Sciatic nerve (tissue), 2 donors: ENCODE measurements around the gene PTK7. TPM values are rescaled to one million over a fixed set of nuclear protein-coding genes. Genes with fewer than 3 reads are reported as not detected.

ENCODE experiments used
- ATAC-seq: fragments of 200-7000 bp; cut with Tn5 transposase; one replicate; pipeline ENCODE4 v1.9.1; 2020; ENCODE audit warnings: mild to moderate bottlenecking, moderate library complexity
- DNase-seq: peaks from one replicate; pipeline ENCODE4 v3.0.0-alpha.2; 2020; ENCODE audit warnings: low spot score
- intact Hi-C: fragments of 100-400 bp; cut with DNase I; formaldehyde crosslinking; loops from one replicate; pipeline ENCODE4 v1.14.2; 2022
- total RNA-seq: library from RNA; stranded (reverse); fragmentation: NEBNext Ultra II Directional; extraction: Animal tissue kit (Norgen Biotek cat#: 25700); gene quantifications from one replicate; pipeline ENCODE4 v1.2.1, GENCODE V29; 2021
- donor health status: DM: no; HTN: no; CAD: no.
- donor health status: DM: no; HTN: no; CAD: no.

The PTK7 gene
- total RNA-seq, 1 donor from 2014 or later = 11.0 TPM

GRCh38 chr6:43052842-43053544 lies 23.1 kb upstream of the PTK7 start:
- ATAC-seq (peak; percentile 31), DNase-seq (no peak)
- intact Hi-C loops = no loop called here

GRCh38 chr6:43053545-43054205 lies 22.4 kb upstream of the PTK7 start, which contains the start of gene CUL7:
Gene CUL7 (minus strand): TSS chr6:43053851. CDS start chr6:43052788, 1,063 bp downstream.
- peak; percentile 95 for DNase-seq
- intact Hi-C loops = no loop called here
- peak; percentile 95 for ATAC-seq

GRCh38 chr6:43054206-43054943 lies 21.7 kb upstream of the PTK7 start:
- ATAC-seq = peak; percentile 1
- intact Hi-C loops = no loop called here
- peak; percentile 67 for DNase-seq

- intact Hi-C loops = no loop called here
- DNase-seq (no peak), ATAC-seq (no peak)
Measured at GRCh38 chr6:43055966-43056365, 20.1 kb upstream of the PTK7 start.

GRCh38 chr6:43058531-43058930 lies 17.6 kb upstream of the PTK7 start:
- no peak for DNase-seq
- intact Hi-C loops = no loop called here
- no peak for ATAC-seq

- peak; percentile 98 for ATAC-seq
- intact Hi-C loops = no loop called here
- DNase-seq = peak; percentile 98
Measured at GRCh38 chr6:43059168-43060033, 16.7 kb upstream of the PTK7 start, which contains the start of the genes KLC4 and MRPL2. Gene KLC4 (plus strand): TSS chr6:43059631. CDS start chr6:43061336, 1,705 bp downstream. Gene MRPL2 (minus strand): TSS chr6:43059434. CDS start chr6:43059381, 53 bp downstream.

- ATAC-seq (peak; percentile 2), DNase-seq (no peak)
- intact Hi-C loops = no loop called here
Measured at GRCh38 chr6:43060034-43060754, 15.9 kb upstream of the PTK7 start.

GRCh38 chr6:43060755-43061633 lies 15.1 kb upstream of the PTK7 start:
- ATAC-seq (no peak), DNase-seq (no peak)
- intact Hi-C loops = no loop called here

- DNase-seq (no peak), ATAC-seq (no peak)
- intact Hi-C loops = no loop called here
Measured at GRCh38 chr6:43061861-43062260, 14.3 kb upstream of the PTK7 start.

- ATAC-seq (no peak), DNase-seq (no peak)
- intact Hi-C loops = no loop called here
Measured at GRCh38 chr6:43062818-43063217, 13.3 kb upstream of the PTK7 start.

- intact Hi-C loops = no loop called here
- DNase-seq (no peak), ATAC-seq (peak; percentile 39)
Measured at GRCh38 chr6:43070028-43070632, 6.0 kb upstream of the PTK7 start.

- DNase-seq (no peak), ATAC-seq (peak; percentile 3)
- intact Hi-C loops = no loop called here
Measured at GRCh38 chr6:43074847-43075669, 1.1 kb upstream of the PTK7 start.

GRCh38 chr6:43076464-43077332 lies 584 bp downstream of the PTK7 start:
- intact Hi-C loops = no loop called here
- DNase-seq (no peak), ATAC-seq (peak; percentile 23)

- ATAC-seq (no peak), DNase-seq (no peak)
- intact Hi-C loops = no loop called here
Measured at GRCh38 chr6:43077333-43077809, 1.3 kb downstream of the PTK7 start.

- intact Hi-C loops = no loop called here
Measured at GRCh38 chr6:43077981-43078511, 1.9 kb downstream of the PTK7 start.

More at GRCh38 chr6:43077981-43078511, 1.9 kb downstream of the PTK7 start:
- DNase-seq = no peak
- no peak for ATAC-seq
